Measurements from ENCODE around the gene DGKI. TPM values are rescaled to one million over a fixed set of nuclear protein-coding genes. Genes with fewer than 3 reads are reported as not detected.

DGKI gene
- total and polyA plus RNA-seq, 2 experiments from 2014 or later = 0.16 to 1.0 TPM

GRCh38 chr7:137421366-137421765, 425.4 kb downstream of the DGKI start:
- Histone ChIP-seq H3K9me2 (ENCODE audit: insufficient read depth) (no peaks in the 10 kb centered on the region), H2AFZ (no peak overlapping the region), H4K20me1 (replicated peaks; ENCODE audit: insufficient read depth) (no peaks in the 10 kb centered on the region), H3K79me2 (replicated peaks; ENCODE audit: insufficient read depth) (no peaks in the 10 kb centered on the region), H3K4me3 (no peak overlapping the region), H3K36me3 (ENCODE audit: insufficient read depth) (no peaks in the 10 kb centered on the region), H3K27me3 (ENCODE audit: insufficient read depth) (no peaks in the 10 kb centered on the region), H3K27ac (ENCODE audit: low read depth) (no peak overlapping the region), H3K4me1 (ENCODE audit: insufficient read depth) (no peaks in the 10 kb centered on the region), H3K4me2 (no peak overlapping the region), H3F3A (replicated peaks; ENCODE audit: low read depth) (no peaks in the 10 kb centered on the region)
- Mint-ChIP-seq H3K36me3 (ENCODE audit: low read depth) (peaks cover 13% of the 10 kb centered on the region; the same call in 2 of the 3 replicates), H3K9me3 (peaks cover 25% of the 10 kb centered on the region), H3K27ac (no peak overlapping the region), H3K4me3 (no peak overlapping the region), H3K4me1 (no peaks in the 10 kb centered on the region), H3K27me3 (ENCODE audit: insufficient read depth, low read depth, poor library complexity) (peaks cover 1% of the 10 kb centered on the region)
- no peak for DNase-seq (ENCODE audit: low spot score)
- ATAC-seq = no peak
- TF ChIP-seq JUNB (IDR thresholded peaks at IDR 0.05; ENCODE audit: unreplicated experiment) (no peak), EZH2phosphoT487 (IDR thresholded peaks at IDR 0.05; ENCODE audit: unreplicated experiment) (no peak), ZNF331 (CRISPR knock-in tag; IDR thresholded peaks at IDR 0.05; ENCODE audit: low read depth) (no peak), ETS1 (IDR thresholded peaks at IDR 0.05) (no peak), CREB1 (CRISPR knock-in tag; IDR thresholded peaks at IDR 0.05; ENCODE audit: low read depth) (no peak), POLR2AphosphoS5 (IDR thresholded peaks at IDR 0.05; ENCODE audit: low read depth) (no peak), REST (IDR thresholded peaks at IDR 0.05; ENCODE audit: unreplicated experiment) (no peak), NANOG (IDR thresholded peaks at IDR 0.05; ENCODE audit: borderline replicate concordance) (no peak), ZNF462 (CRISPR knock-in tag; IDR thresholded peaks at IDR 0.05) (no peak), EZH2 (IDR thresholded peaks at IDR 0.05; ENCODE audit: low read depth, unreplicated experiment) (no peak)

All from GM23338 (cell line).